K562 (cell line): Measurements from ENCODE around the gene FKBP8. TPM values are rescaled to one million over a fixed set of nuclear protein-coding genes. Genes with fewer than 3 reads are reported as not detected.

Source experiments
- ATAC-seq: fragments of 200-7000 bp; cut with Tn5 transposase; 3 replicates; pipeline ENCODE4 v1.9.1; 2020; ENCODE audit warnings: moderate library complexity
- BruUV-seq: library from RNA; stranded (reverse); fragments of 400-500 nt; replicated peaks from 2 replicates; lab custom pipeline; 2021; lab: Mats Ljungman, UMichigan
- CTCF ChIA-PET: fragments of 300-600 bp; formaldehyde crosslinking; extraction: SDS; loops from one replicate; lab custom pipeline; 2021; ENCODE audit warnings: low intra/inter-chr PET ratio; lab: Yijun Ruan, JAX
- POLR2A ChIA-PET: fragments of 300-600, 350-650 bp; sonication (Branson Sonifier 250); formaldehyde crosslinking; extraction: SDS; loops from one replicate; lab custom pipeline; 2021; ENCODE audit warnings: antibody characterized with exemption, inconsistent platforms; lab: Yijun Ruan, JAX
- DNase-seq, 4 experiments: peaks; one replicate each; pipeline versions ENCODE4 v3.0.0 to v3.0.0-alpha.2; 2011 to 2018; ENCODE audit warnings: low spot score in 3 of 4, mixed read lengths in 3 of 4; ENCODE audit errors: extremely low read depth in 1 of 4
- FAIRE-seq: peaks from 2 replicates; lab custom pipeline; 2011; peaks lifted over from hg19 to GRCh38; lab: Jason Lieb, UNC
- H2AFZ ChIP-seq: 2 replicates; pipeline ENCODE4 v1.6.0; 2011; ENCODE audit warnings: low read depth, low read length, control low read depth, inconsistent platforms
- H3K27ac ChIP-seq: fragments of 200-600 bp; 3 replicates; pipeline ENCODE4 v1.8.0; 2011; ENCODE audit warnings: low read depth, mild to moderate bottlenecking, control low read depth, inconsistent platforms, low read length, moderate library complexity, mixed read lengths; ENCODE audit errors: extremely low read depth
- H3K27me3 ChIP-seq, 2 experiments: fragments of 300-600 bp in 1 of 2; 2 replicates in 1 of 2; 3 replicates in 1 of 2; pipeline versions ENCODE4 v1.6.0 to v1.8.0; 2011; ENCODE audit warnings: inconsistent platforms in 2 of 2, low read length in 2 of 2, mild to moderate bottlenecking in 1 of 2, mixed read lengths in 1 of 2, moderate library complexity in 1 of 2; ENCODE audit not compliant: control insufficient read depth in 2 of 2, insufficient read depth in 2 of 2
- H3K36me3 ChIP-seq: fragments of 300-600 bp; 3 replicates; pipeline ENCODE4 v1.8.0; 2011; ENCODE audit warnings: mild to moderate bottlenecking, low read length, inconsistent platforms; ENCODE audit not compliant: control insufficient read depth, insufficient read depth
- H3K4me1 ChIP-seq, 2 experiments: fragments of 200-600 bp in 1 of 2; replicated peaks in 1 of 2; 2 replicates in 1 of 2; 3 replicates in 1 of 2; pipeline versions ENCODE4 v1.5.1 to v1.8.0; 2011; ENCODE audit warnings: inconsistent platforms in 2 of 2, low read length in 2 of 2, mild to moderate bottlenecking in 1 of 2, mixed read lengths in 1 of 2, moderate library complexity in 1 of 2; ENCODE audit not compliant: control insufficient read depth in 2 of 2, insufficient read depth in 2 of 2
- H3K4me2 ChIP-seq: 2 replicates; pipeline ENCODE4 v1.6.1; 2011; ENCODE audit warnings: low read length, control low read depth, inconsistent platforms, mixed read lengths; ENCODE audit not compliant: insufficient read depth
- H3K4me3 ChIP-seq: fragments of 200-600 bp; sonication (generic), shearing (Covaris generic); 2 replicates; pipeline ENCODE4 v1.5.1; 2016; ENCODE audit warnings: control low read depth, inconsistent platforms
- H3K79me2 ChIP-seq: fragments of 200-600 bp; 3 replicates; pipeline ENCODE4 v1.8.0; 2011; ENCODE audit warnings: low read length, inconsistent platforms; ENCODE audit not compliant: control insufficient read depth, insufficient read depth
- H3K9ac ChIP-seq, 2 experiments: 2 replicates each; pipeline versions ENCODE4 v1.6.0 to v1.6.1; 2011; ENCODE audit warnings: low read depth in 2 of 2, low read length in 2 of 2, control low read depth in 1 of 2, inconsistent platforms in 1 of 2, mild to moderate bottlenecking in 1 of 2, mixed read lengths in 1 of 2; ENCODE audit not compliant: insufficient read depth in 1 of 2
- H3K9me1 ChIP-seq: one replicate; pipeline ENCODE4 v1.6.0; 2011; ENCODE audit warnings: inconsistent platforms, mild to moderate bottlenecking, low read length, moderate library complexity; ENCODE audit not compliant: control insufficient read depth, insufficient read depth
- H3K9me3 ChIP-seq: replicated peaks from 2 replicates; pipeline ENCODE4 v1.5.1; 2011; ENCODE audit warnings: low read depth, low read length, inconsistent platforms; ENCODE audit not compliant: control insufficient read depth, insufficient read depth
- H4K20me1 ChIP-seq: replicated peaks from 2 replicates; pipeline ENCODE4 v1.6.1; 2011; ENCODE audit warnings: low read length, inconsistent platforms, mixed read lengths; ENCODE audit not compliant: control insufficient read depth, insufficient read depth
- ARNT ChIP-seq, 2 experiments: fragments of 450-650 bp; IDR thresholded peaks; 2 replicates each; pipeline ENCODE4 v1.6.1; 2016; ENCODE audit warnings: mild to moderate bottlenecking in 1 of 2
- CREB1 ChIP-seq, 2 experiments: sonication (generic) in 1 of 2; formaldehyde crosslinking in 1 of 2; IDR thresholded peaks; 2 replicates each; pipeline versions ENCODE4 v1.6.1 to v1.8.0; 2012 to 2022; ENCODE audit warnings: inconsistent platforms in 1 of 2, mild to moderate bottlenecking in 1 of 2, missing genetic modification reagents in 1 of 2, moderate library complexity in 1 of 2
- EWSR1 ChIP-seq: fragments of 450-650 bp; IDR thresholded peaks from 2 replicates; pipeline ENCODE4 v1.6.1; 2018; ENCODE audit warnings: borderline replicate concordance, mild to moderate bottlenecking, low read depth, moderate library complexity; ENCODE audit not compliant: partially characterized antibody
- POLR2G ChIP-seq: fragments of 200-400 bp; formaldehyde crosslinking; IDR thresholded peaks from 2 replicates; pipeline ENCODE4 v1.6.1; 2017; ENCODE audit warnings: low read depth, mild to moderate bottlenecking, antibody characterized with exemption, low read length, moderate library complexity
- RBFOX2 ChIP-seq: fragments of 200-400 bp; formaldehyde crosslinking; IDR thresholded peaks from 2 replicates; pipeline ENCODE4 v1.6.1; 2017; ENCODE audit warnings: low read depth, mild to moderate bottlenecking, low read length, moderate library complexity
- WGBS: fragments of 100-300 bp; shearing (Covaris generic); methylation state at CpG from one replicate; pipeline ENCODE4 v1.1.6; 2016; ENCODE audit warnings: low coverage, mixed read lengths; ENCODE audit not compliant: insufficient coverage; ENCODE audit errors: missing lambda C conversion rate; 5-methylcytosine and 5-hydroxymethylcytosine counted together
- in situ Hi-C: fragments of 300-500 bp; cut with MboI; formaldehyde crosslinking; loops from 4 replicates; pipeline ENCODE4 v1.15.0; 2018; ENCODE audit warnings: inconsistent platforms, mixed read lengths
- intact Hi-C: fragments of 100-400 bp; cut with micrococcal nuclease; formaldehyde crosslinking; loops from 2 replicates; pipeline ENCODE4 v1.14.2; 2022
- polyA plus RNA-seq, 8 experiments: library from polyadenylated mRNA; depleted of rRNA in 4 of 8; stranded (reverse) in 5 of 8; unstranded in 3 of 8; fragments of >200 nt; fragmentation: Nextera tagmentation in 2 of 8; fragmentation: Illumina TruSeq in 1 of 8; extraction: Ambion mirVana in 2 of 8; extraction: Trizol in 1 of 8; gene quantifications; 2 replicates each; pipeline versions ENCODE4 v1.2.1 to v1.2.3, GENCODE V29; 2011 to 2014; ENCODE audit warnings: inconsistent platforms in 1 of 8, missing spikeins in 1 of 8
- total RNA-seq, 7 experiments: library from RNA; depleted of rRNA in 6 of 7; stranded (reverse); fragments of >200 nt in 6 of 7; fragmentation: Illumina TruSeq in 2 of 7; extraction: Trizol in 2 of 7; gene quantifications; 2 replicates each; pipeline versions ENCODE4 v1.2.1 to v1.2.3, GENCODE V29; 2011 to 2021; ENCODE audit warnings: low replicate concordance in 1 of 7

The FKBP8 gene
- total and polyA plus RNA-seq, 9 of the 15 experiments (the other 6 are each of a cell fraction or from before 2014, with no cell fraction given) = 0.46 to 236 (median 104) TPM

DNA sequence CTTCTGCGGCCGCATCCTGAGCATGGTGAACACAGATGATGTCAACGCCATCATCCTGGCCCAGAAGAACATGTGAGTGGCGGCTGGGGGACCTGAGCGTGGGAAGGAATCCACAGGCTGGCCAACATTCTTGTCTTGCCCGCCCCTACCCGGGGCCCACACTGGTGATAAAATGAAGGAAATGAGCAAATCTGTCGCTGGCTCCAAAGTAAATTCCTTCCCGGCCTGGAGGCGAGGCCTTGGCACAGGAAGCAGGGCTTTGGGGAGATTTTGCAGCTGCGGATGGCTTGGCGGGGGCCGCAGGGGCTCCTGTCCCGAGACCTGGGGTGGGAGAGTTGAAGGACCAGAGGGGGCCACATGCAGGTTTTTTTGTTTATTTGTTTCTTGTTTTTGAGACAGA, 18.7 kb upstream of the FKBP8 start:
- in situ Hi-C loops = no loop called here
- peaks cover 7 to 18% of the 10 kb centered on the region in 2 experiments; a peak in 4 of 5 replicates for H3K4me1 ChIP-seq
- ATAC-seq (no peak), FAIRE-seq (no peak), DNase-seq (no peak)
- H3K9ac ChIP-seq = peak overlapping the region in 1 of 2 experiments; percentile 55; a peak in 2 of 4 replicates
- peaks cover 44% of the 10 kb centered on the region for H3K79me2 ChIP-seq
- no peak overlapping the region for H3K4me3 ChIP-seq
- peaks cover 71% of the 10 kb centered on the region; the same call in 2 of the 3 replicates for H3K36me3 ChIP-seq
- TF ChIP-seq POLR2G (0 out of 2 replicates have a peak, but pooled peaks have one; percentile 30), CREB1 (IDR thresholded peaks at IDR 0.05) (no peak), CREB1 (CRISPR knock-in tag; IDR thresholded peaks at IDR 0.05) (no peak), EWSR1 (no peak), RBFOX2 (peak; percentile 29; the same call in 1 of the 2 replicates), ARNT (IDR thresholded peaks at IDR 0.05) (no peak)
- 94% methylated on average over 14 of the region's 14 CpGs for WGBS
- H3K9me1 ChIP-seq = no peaks in the 10 kb centered on the region
- no peaks in the 10 kb centered on the region for H4K20me1 ChIP-seq
- no TSS peak for BruUV-seq
- H2AFZ ChIP-seq = no peak overlapping the region
- H3K27ac ChIP-seq = no peak overlapping the region
- H3K27me3 ChIP-seq = no peaks in the 10 kb centered on the region
- intact Hi-C loops = no loop called here
- POLR2A ChIA-PET = interaction anchor here (0.7 to 0.9 kb wide), 2 partner anchors 9 to 408 kb away, joined by 3 read pairs; partner anchors contain the start of gene UBA52
- H3K9me3 ChIP-seq = no peaks in the 10 kb centered on the region
- CTCF ChIA-PET = no interaction called here
- H3K4me2 ChIP-seq = no peak overlapping the region
